Measurements from ENCODE around the gene GMDS. TPM values are rescaled to one million over a fixed set of nuclear protein-coding genes. Genes with fewer than 3 reads are reported as not detected.

The GMDS gene
- total and polyA plus RNA-seq, 2 of the 8 experiments (the other 6 are each of a cell fraction or from before 2014, with no cell fraction given) = 16.8 to 50.0 TPM

DNA sequence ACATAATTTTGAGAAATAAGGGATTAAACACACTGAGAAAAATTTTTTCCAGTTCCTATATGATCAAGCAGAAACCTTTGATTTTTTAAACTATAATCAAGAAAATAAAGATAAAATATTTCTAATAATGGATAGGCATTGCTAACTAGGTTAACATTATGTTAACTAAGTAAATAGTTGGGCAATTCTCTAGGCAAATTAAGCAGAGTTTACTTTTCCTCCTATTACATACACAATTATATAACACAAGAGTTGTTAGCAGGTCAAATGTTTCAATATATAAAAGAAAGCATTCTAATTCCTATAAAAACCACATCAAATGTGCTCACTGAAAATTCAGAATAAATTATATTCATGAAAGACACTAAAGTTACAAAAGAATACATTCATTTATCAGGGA, 191.7 kb downstream of the GMDS start:
- no peak overlapping the region for H3K14ac ChIP-seq (ENCODE audit: insufficient read length)
- H2BK5ac ChIP-seq (ENCODE audit: low read depth, low read length) = no peak overlapping the region
- no peak overlapping the region for H2BK15ac ChIP-seq (ENCODE audit: low read length)
- H3K18ac ChIP-seq (ENCODE audit: extremely low read depth, low read length) = no peak overlapping the region
- H3K79me1 ChIP-seq (ENCODE audit: low read depth, low read length) = no peaks in the 10 kb centered on the region
- H2AFZ ChIP-seq (ENCODE audit: low read length) = no peak overlapping the region
- H3K36me3 ChIP-seq (ENCODE audit: control insufficient read depth in 2 of 4, insufficient read depth in 4 of 4, low read length in 3 of 4) = no peaks in the 10 kb centered on the region
- FAIRE-seq (no peak), DNase-seq (ENCODE audit: low read depth in 1 of 2, low spot score in 2 of 2) (no peak)
- TF ChIP-seq, protein P1, sequence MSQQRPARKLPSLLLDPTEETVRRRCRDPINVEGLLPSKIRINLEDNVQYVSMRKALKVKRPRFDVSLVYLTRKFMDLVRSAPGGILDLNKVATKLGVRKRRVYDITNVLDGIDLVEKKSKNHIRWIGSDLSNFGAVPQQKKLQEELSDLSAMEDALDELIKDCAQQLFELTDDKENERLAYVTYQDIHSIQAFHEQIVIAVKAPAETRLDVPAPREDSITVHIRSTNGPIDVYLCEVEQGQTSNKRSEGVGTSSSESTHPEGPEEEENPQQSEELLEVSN (IDR thresholded peaks at IDR 0.05) = no peak
- TF ChIP-seq KDM5A (IDR thresholded peaks at IDR 0.05; ENCODE audit: low read length) (no peak), CEBPB (IDR thresholded peaks at IDR 0.05; ENCODE audit: low read depth, low read length) (no peak), BRCA1 (IDR thresholded peaks at IDR 0.05; ENCODE audit: low read depth, low read length) (no peak), POU5F1 (IDR thresholded peaks at IDR 0.05; ENCODE audit: low read depth, low read length) (no peak), YY1 (IDR thresholded peaks at IDR 0.05; ENCODE audit: low read depth, low read length) (no peak), RXRA (IDR thresholded peaks at IDR 0.05; ENCODE audit: insufficient read depth, low read depth, low read length) (no peak), POLR2A (IDR thresholded peaks at IDR 0.05; ENCODE audit: control extremely low read depth in 1 of 2, low read depth in 2 of 2, low read length in 2 of 2) (no peak), GTF2F1 (IDR thresholded peaks at IDR 0.05; ENCODE audit: borderline replicate concordance, low read depth, low read length) (no peak), JUN (IDR thresholded peaks at IDR 0.05; ENCODE audit: low read depth, low read length) (no peak), ATF2 (IDR thresholded peaks at IDR 0.05; ENCODE audit: low read length) (no peak), CREB1 (IDR thresholded peaks at IDR 0.05) (no peak), FOSL1 (IDR thresholded peaks at IDR 0.05; ENCODE audit: insufficient read depth, low read depth, low read length) (no peak)
- no peak overlapping the region for H3K4me3 ChIP-seq (ENCODE audit: extremely low read depth in 1 of 4, insufficient read depth in 2 of 4, low read depth in 3 of 4, low read length in 4 of 4)
- H3K27me3 ChIP-seq (replicated peaks in 1 of 4; ENCODE audit: control insufficient read depth in 3 of 4, extremely low read depth in 1 of 4, insufficient read depth in 3 of 4, low read length in 3 of 4) = no peaks in the 10 kb centered on the region
- H3K4me1 ChIP-seq (replicated peaks in 1 of 4; ENCODE audit: control insufficient read depth in 3 of 4, insufficient read depth in 4 of 4, low read length in 3 of 4) = no peaks in the 10 kb centered on the region
- no peaks in the 10 kb centered on the region for H3K23me2 ChIP-seq (ENCODE audit: low read depth, low read length)
- no peaks in the 10 kb centered on the region for H3K79me2 ChIP-seq (ENCODE audit: control insufficient read depth in 1 of 2, insufficient read depth in 2 of 2, low read length in 2 of 2)
- 0 out of 4 replicates have a peak, but pooled peaks cover 0 to 2% of the 10 kb centered on the region in 2 experiments for H3K9me3 ChIP-seq (ENCODE audit: insufficient read depth in 2 of 2, low read depth in 1 of 2, low read length in 1 of 2)
- CTCF ChIA-PET (ENCODE audit: partially characterized antibody) = no interaction called here
- no peak overlapping the region for H2BK120ac ChIP-seq (replicated peaks; ENCODE audit: low read depth, low read length)
- no peak overlapping the region for H3K4me2 ChIP-seq (ENCODE audit: insufficient read depth in 1 of 2, low read depth in 2 of 2, low read length in 2 of 2)
- no peak overlapping the region for H4K8ac ChIP-seq (ENCODE audit: extremely low read depth, insufficient read depth, low read length)
- H4K5ac ChIP-seq (ENCODE audit: insufficient read length, low read depth, low read length) = no peak overlapping the region
- H3K4ac ChIP-seq (replicated peaks; ENCODE audit: insufficient read length, low read depth, low read length) = no peak overlapping the region
- H2AK5ac ChIP-seq (ENCODE audit: low read depth, low read length) = no peak overlapping the region
- H2BK12ac ChIP-seq (ENCODE audit: low read depth, low read length) = no peak overlapping the region
- POLR2A ChIA-PET (ENCODE audit: partially characterized antibody) = no interaction called here
- no peaks in the 10 kb centered on the region for H4K20me1 ChIP-seq (replicated peaks in 1 of 2; ENCODE audit: control insufficient read depth in 1 of 2, insufficient read depth in 2 of 2, low read length in 2 of 2)
- H3K23ac ChIP-seq (ENCODE audit: insufficient read length) = no peak overlapping the region
- no peak overlapping the region for H3K27ac ChIP-seq (ENCODE audit: low read depth, low read length)
- H3K9ac ChIP-seq (replicated peaks in 1 of 4; ENCODE audit: extremely low read depth in 1 of 4, low read depth in 3 of 4, low read length in 3 of 4) = no peak overlapping the region
- no peak overlapping the region for H4K91ac ChIP-seq (replicated peaks; ENCODE audit: insufficient read length, low read length)
- no peak overlapping the region for H3K56ac ChIP-seq (replicated peaks; ENCODE audit: insufficient read length, low read depth, low read length)
- no peak overlapping the region for H2BK20ac ChIP-seq (ENCODE audit: low read length)
